GM12801 (cell line): Measurements from ENCODE around the gene SEMA6D.

Experiments used
- CTCF ChIP-seq: IDR thresholded peaks from one replicate; pipeline ENCODE4 v1.5.1; 2011; ENCODE audit warnings: control low read depth; ENCODE audit not compliant: insufficient read length; ENCODE audit errors: extremely low read depth

Gene SEMA6D

GRCh38 chr15:47792231-47792630, 74.9 kb downstream of the SEMA6D start:
- no peak for TF ChIP-seq CTCF

GRCh38 chr15:47794252-47794914, 77.1 kb downstream of the SEMA6D start:
- TF ChIP-seq CTCF, result no peak

- TF ChIP-seq CTCF, result no peak
These were observed 78.6 kb downstream of the SEMA6D start for GRCh38 chr15:47795864-47796263.

- TF ChIP-seq CTCF, result no peak
These were observed 79.0 kb downstream of the SEMA6D start for GRCh38 chr15:47796339-47796738.

GRCh38 chr15:47796830-47797229, 79.5 kb downstream of the SEMA6D start:
- TF ChIP-seq CTCF, result no peak

GRCh38 chr15:47801522-47801921, 84.2 kb downstream of the SEMA6D start:
- TF ChIP-seq CTCF, result no peak

GRCh38 chr15:47802216-47802615, 84.9 kb downstream of the SEMA6D start:
- no peak for TF ChIP-seq CTCF

- no peak for TF ChIP-seq CTCF
These were observed 86.5 kb downstream of the SEMA6D start for GRCh38 chr15:47803767-47804166.
